HCT116 (cell line): ENCODE results near the gene WFDC1. TPM values are rescaled to one million over a fixed set of nuclear protein-coding genes. Genes with fewer than 3 reads are reported as not detected.

ENCODE experiments used
- ATAC-seq: fragments of 200-7000 bp; cut with Tn5 transposase; 2 replicates; pipeline ENCODE4 v1.9.1; 2020; ENCODE audit warnings: mild to moderate bottlenecking, moderate library complexity
- BruUV-seq: library from RNA; stranded (reverse); fragments of 400-500 nt; replicated peaks from 2 replicates; lab custom pipeline; 2021; lab: Mats Ljungman, UMichigan
- CTCF ChIA-PET: fragments of 300-600 bp; sonication (Branson Sonifier 250); formaldehyde crosslinking; loops from one replicate; lab custom pipeline; 2021; ENCODE audit warnings: antibody characterized with exemption; lab: Charles Lee
- POLR2A ChIA-PET: fragments of 300-600, 350-600 bp; sonication (Branson Sonifier 250); formaldehyde crosslinking; loops from one replicate; lab custom pipeline; 2021; ENCODE audit warnings: antibody characterized with exemption; lab: Charles Lee
- RAD21 ChIA-PET, 2 experiments: fragments of 300-600 bp; sonication (Branson Sonifier 250); formaldehyde crosslinking; loops; one replicate each; lab custom pipeline; 2023; ENCODE audit warnings: low total read pairs in 2 of 2; ENCODE audit not compliant: uncharacterized antibody in 2 of 2, unreplicated experiment in 2 of 2, low non-redundant PET in 1 of 2; lab: Charles Lee
- DNase-seq: peaks from one replicate; pipeline ENCODE4 v3.0.0-alpha.2; 2010; ENCODE audit warnings: low read depth, low spot score
- H2AFZ ChIP-seq: fragments of 200-600 bp; shearing (Covaris generic), sonication (generic); 2 replicates; pipeline ENCODE4 v1.6.1; 2017; ENCODE audit warnings: low read depth, mixed run types, mixed read lengths, antibody characterized with exemption, low read length; ENCODE audit not compliant: poor library complexity, severe bottlenecking
- H3K27ac ChIP-seq: 2 replicates; pipeline ENCODE4 v1.5.1; 2012; ENCODE audit warnings: low read depth, low read length
- H3K27me3 ChIP-seq: fragments of 200-600 bp; sonication (generic); 2 replicates; pipeline ENCODE4 v1.6.1; 2016; ENCODE audit warnings: mixed run types, low read length, mixed read lengths; ENCODE audit not compliant: insufficient read depth
- H3K36me3 ChIP-seq, 2 experiments: fragments of 200-500 bp in 1 of 2; fragments of 200-600 bp in 1 of 2; sonication (Bioruptor generic) in 1 of 2; sonication (generic) in 1 of 2; 2 replicates each; pipeline versions ENCODE4 v1.5.1 to v1.6.1; 2014 to 2016; ENCODE audit warnings: low read length in 2 of 2, inconsistent platforms in 1 of 2, mixed read lengths in 1 of 2, mixed run types in 1 of 2; ENCODE audit not compliant: insufficient read depth in 2 of 2, control insufficient read depth in 1 of 2
- H3K4me1 ChIP-seq, 2 experiments: fragments of 200-600 bp in 1 of 2; sonication (generic) in 1 of 2; 2 replicates each; pipeline versions ENCODE4 v1.5.1 to v1.6.1; 2012 to 2017; ENCODE audit warnings: low read length in 2 of 2, inconsistent platforms in 1 of 2, mild to moderate bottlenecking in 1 of 2, mixed read lengths in 1 of 2, mixed run types in 1 of 2, moderate library complexity in 1 of 2; ENCODE audit not compliant: insufficient read depth in 2 of 2, control insufficient read depth in 1 of 2
- H3K4me2 ChIP-seq: fragments of 200-600 bp; sonication (generic); 2 replicates; pipeline ENCODE4 v1.6.1; 2017; ENCODE audit warnings: mixed run types, low read length, mixed read lengths
- H3K4me3 ChIP-seq, 2 experiments: fragments of 200-600 bp in 1 of 2; sonication (generic) in 1 of 2; replicated peaks in 1 of 2; 2 replicates each; pipeline ENCODE4 v1.5.1; 2011 to 2016; ENCODE audit warnings: low read length in 2 of 2, control low read depth in 1 of 2, low read depth in 1 of 2, mild to moderate bottlenecking in 1 of 2, mixed read lengths in 1 of 2, mixed run types in 1 of 2
- H3K79me2 ChIP-seq: fragments of 200-600 bp; sonication (generic); 2 replicates; pipeline ENCODE4 v1.6.1; 2017; ENCODE audit warnings: mild to moderate bottlenecking, mixed run types, low read length, moderate library complexity, mixed read lengths; ENCODE audit not compliant: insufficient read depth
- H3K9ac ChIP-seq: fragments of 200-600 bp; sonication (generic); 2 replicates; pipeline ENCODE4 v1.6.1; 2016; ENCODE audit warnings: low read length, mixed read lengths
- H3K9me2 ChIP-seq: fragments of 200-600 bp; sonication (generic), shearing (Covaris generic); 2 replicates; pipeline ENCODE4 v1.6.1; 2017; ENCODE audit warnings: mixed run types, mild to moderate bottlenecking, moderate library complexity; ENCODE audit not compliant: insufficient read depth
- H3K9me3 ChIP-seq, 2 experiments: fragments of 200-500 bp in 1 of 2; fragments of 200-600 bp in 1 of 2; sonication (Bioruptor generic) in 1 of 2; sonication (generic) in 1 of 2; 2 replicates each; pipeline ENCODE4 v1.6.1; 2014 to 2017; ENCODE audit warnings: low read length in 2 of 2, mixed read lengths in 2 of 2, inconsistent platforms in 1 of 2, low read depth in 1 of 2, mild to moderate bottlenecking in 1 of 2, mixed run types in 1 of 2, moderate library complexity in 1 of 2; ENCODE audit not compliant: control insufficient read depth in 1 of 2, insufficient read depth in 1 of 2
- H4K20me1 ChIP-seq: fragments of 200-600 bp; sonication (generic), shearing (Covaris generic); 2 replicates; pipeline ENCODE4 v1.6.1; 2017; ENCODE audit warnings: mixed run types, mild to moderate bottlenecking, moderate library complexity; ENCODE audit not compliant: insufficient read depth
- EZH2phosphoT487 ChIP-seq: fragments of 200-600 bp; IDR thresholded peaks from 2 replicates; pipeline ENCODE4 v1.6.1; 2018; ENCODE audit warnings: antibody characterized with exemption, borderline replicate concordance
- FOSL1 ChIP-seq: IDR thresholded peaks from 2 replicates; pipeline ENCODE4 v1.6.1; 2012; ENCODE audit warnings: low read depth
- POLR2A ChIP-seq: IDR thresholded peaks from 2 replicates; pipeline ENCODE4 v1.7.0; 2011; ENCODE audit warnings: borderline replicate concordance; ENCODE audit not compliant: insufficient read depth, insufficient read length; ENCODE audit errors: extremely low read depth
- POLR2AphosphoS5 ChIP-seq: IDR thresholded peaks from 2 replicates; pipeline ENCODE4 v1.6.1; 2011; ENCODE audit warnings: mild to moderate bottlenecking, low read depth, low read length, moderate library complexity
- SIN3A ChIP-seq: IDR thresholded peaks from 2 replicates; pipeline ENCODE4 v1.6.1; 2012; ENCODE audit warnings: low read depth
- intact Hi-C: fragments of 100-400 bp; cut with micrococcal nuclease; formaldehyde crosslinking; loops from 2 replicates; pipeline ENCODE4 v1.10.0; 2022
- total RNA-seq: library from RNA; stranded (reverse); gene quantifications from one replicate; pipeline ENCODE4 v1.2.1, GENCODE V29; 2021; ENCODE audit not compliant: unreplicated experiment
- TF ChIP-seq, protein P1 (sequence below): IDR thresholded peaks from 2 replicates; pipeline ENCODE4 v1.6.1; 2012
- TF ChIP-seq, protein P2 (sequence below): IDR thresholded peaks from 2 replicates; pipeline ENCODE4 v1.6.1; 2012
- TF ChIP-seq, protein P3 (sequence below), 3 experiments: fragments of 200-600 bp in 1 of 3; sonication (generic) in 1 of 3; IDR thresholded peaks in 2 of 3; conservative IDR thresholded peaks in 1 of 3; 2 replicates each; pipeline ENCODE4 v1.5.1; 2012 to 2017; ENCODE audit warnings: low read depth in 2 of 3, low read length in 2 of 3, antibody characterized with exemption in 1 of 3, borderline replicate concordance in 1 of 3, control low read depth in 1 of 3, mild to moderate bottlenecking in 1 of 3, mixed read lengths in 1 of 3, mixed run types in 1 of 3, moderate library complexity in 1 of 3; ENCODE audit not compliant: insufficient read depth in 1 of 3

The WFDC1 gene
- total RNA-seq, 1 experiment from 2014 or later, result 0.42 TPM

DNA sequence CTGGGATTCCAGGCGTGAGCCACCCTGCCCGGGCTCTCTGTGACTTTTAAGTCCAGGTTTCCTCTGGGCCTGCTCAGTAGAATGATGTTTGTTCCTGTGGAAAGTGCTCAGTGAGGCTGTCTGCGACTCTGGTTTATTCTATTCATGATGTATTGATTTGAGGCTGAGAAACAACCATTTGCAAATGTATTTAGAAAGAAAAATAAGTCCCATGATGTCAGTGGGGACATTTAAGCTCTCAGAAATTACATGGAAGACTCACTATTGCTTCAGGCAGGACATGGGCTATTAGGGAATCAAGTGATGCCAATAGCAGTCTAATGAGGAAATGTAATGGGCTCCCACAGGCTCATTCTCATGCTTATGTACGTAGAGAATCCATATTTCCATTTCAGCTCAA, 32.6 kb upstream of the WFDC1 start:
- intact Hi-C loops, result no loop called here
- CTCF ChIA-PET, result no interaction called here
- no TSS peak for BruUV-seq

More for the DNA sequence above, 32.6 kb upstream of the WFDC1 start:
- no peak for DNase-seq
- no peaks in the 10 kb centered on the region for H3K27me3 ChIP-seq
- H3K4me1 ChIP-seq, result peaks cover 0 to 5% of the 10 kb centered on the region in 2 experiments; a peak in 2 of 4 replicates
- no peak overlapping the region for H3K4me3 ChIP-seq
- no peak for ATAC-seq
- ChIA-PET RAD21 (no interaction called here), POLR2A (no interaction called here)
- H4K20me1 ChIP-seq, result no peaks in the 10 kb centered on the region
- no peaks in the 10 kb centered on the region for H3K79me2 ChIP-seq
- TF ChIP-seq POLR2AphosphoS5 (no peak), FOSL1 (no peak), SIN3A (no peak), EZH2phosphoT487 (no peak), POLR2A (no peak)
- TF ChIP-seq, protein P1, sequence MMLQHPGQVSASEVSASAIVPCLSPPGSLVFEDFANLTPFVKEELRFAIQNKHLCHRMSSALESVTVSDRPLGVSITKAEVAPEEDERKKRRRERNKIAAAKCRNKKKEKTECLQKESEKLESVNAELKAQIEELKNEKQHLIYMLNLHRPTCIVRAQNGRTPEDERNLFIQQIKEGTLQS, result no peak
- TF ChIP-seq, protein P2, sequence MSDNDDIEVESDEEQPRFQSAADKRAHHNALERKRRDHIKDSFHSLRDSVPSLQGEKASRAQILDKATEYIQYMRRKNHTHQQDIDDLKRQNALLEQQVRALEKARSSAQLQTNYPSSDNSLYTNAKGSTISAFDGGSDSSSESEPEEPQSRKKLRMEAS, result no peak
- TF ChIP-seq, protein P3, sequence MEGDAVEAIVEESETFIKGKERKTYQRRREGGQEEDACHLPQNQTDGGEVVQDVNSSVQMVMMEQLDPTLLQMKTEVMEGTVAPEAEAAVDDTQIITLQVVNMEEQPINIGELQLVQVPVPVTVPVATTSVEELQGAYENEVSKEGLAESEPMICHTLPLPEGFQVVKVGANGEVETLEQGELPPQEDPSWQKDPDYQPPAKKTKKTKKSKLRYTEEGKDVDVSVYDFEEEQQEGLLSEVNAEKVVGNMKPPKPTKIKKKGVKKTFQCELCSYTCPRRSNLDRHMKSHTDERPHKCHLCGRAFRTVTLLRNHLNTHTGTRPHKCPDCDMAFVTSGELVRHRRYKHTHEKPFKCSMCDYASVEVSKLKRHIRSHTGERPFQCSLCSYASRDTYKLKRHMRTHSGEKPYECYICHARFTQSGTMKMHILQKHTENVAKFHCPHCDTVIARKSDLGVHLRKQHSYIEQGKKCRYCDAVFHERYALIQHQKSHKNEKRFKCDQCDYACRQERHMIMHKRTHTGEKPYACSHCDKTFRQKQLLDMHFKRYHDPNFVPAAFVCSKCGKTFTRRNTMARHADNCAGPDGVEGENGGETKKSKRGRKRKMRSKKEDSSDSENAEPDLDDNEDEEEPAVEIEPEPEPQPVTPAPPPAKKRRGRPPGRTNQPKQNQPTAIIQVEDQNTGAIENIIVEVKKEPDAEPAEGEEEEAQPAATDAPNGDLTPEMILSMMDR (IDR thresholded peaks at IDR 0.05 in 2 of 3, conservative IDR thresholded peaks at IDR 0.05 in 1 of 3; ENCODE audit: borderline replicate concordance in 1 of 3, insufficient read depth in 1 of 3, low read depth in 2 of 3, low read length in 2 of 3), result no peak
- TF ChIP-seq, all 23 proteins: peak for 0
- Histone ChIP-seq H3K9me2 (no peaks in the 10 kb centered on the region), H3K27ac (no peak overlapping the region), H3K4me2 (no peak overlapping the region), H3K9ac (no peak overlapping the region), H2AFZ (no peak overlapping the region), H3K9me3 (no peaks in the 10 kb centered on the region), H3K36me3 (no peaks in the 10 kb centered on the region)
